K562 (cell line): ENCODE data around the gene SCTR.

Experiments used
- CEBPG ChIP-seq, 3 experiments: fragments of 200-800 bp in 1 of 3; sonication (Bioruptor generic) in 1 of 3; sonication (generic) in 1 of 3; formaldehyde crosslinking in 1 of 3; IDR thresholded peaks in 2 of 3; conservative IDR thresholded peaks in 1 of 3; 2 replicates each; pipeline versions ENCODE4 v1.6.1 to v1.8.0; 2016 to 2022; ENCODE audit warnings: missing compliant biosample characterization in 2 of 3, missing genetic modification characterization in 2 of 3, mild to moderate bottlenecking in 1 of 3, missing genetic modification reagents in 1 of 3
- SAFB ChIP-seq: fragments of 200-400 bp; formaldehyde crosslinking; IDR thresholded peaks from 2 replicates; pipeline ENCODE4 v1.6.1; 2017; ENCODE audit warnings: low read depth, low read length, borderline replicate concordance
- SIN3A ChIP-seq, 2 experiments: fragments of 150-350 bp in 1 of 2; IDR thresholded peaks; 2 replicates each; pipeline ENCODE4 v1.6.1; 2011 to 2016; ENCODE audit warnings: borderline replicate concordance in 2 of 2, low read depth in 2 of 2, low read length in 2 of 2, mild to moderate bottlenecking in 2 of 2, moderate library complexity in 2 of 2; ENCODE audit not compliant: control insufficient read depth in 1 of 2
- ZNF274 ChIP-seq: IDR thresholded peaks from 2 replicates; pipeline ENCODE4 v1.6.1; 2011; ENCODE audit warnings: low read depth, mild to moderate bottlenecking, low read length, moderate library complexity, borderline replicate concordance
- ZNF431 ChIP-seq: sonication (generic); formaldehyde crosslinking; IDR thresholded peaks from 2 replicates; pipeline ENCODE4 v1.8.0; 2022; ENCODE audit warnings: mild to moderate bottlenecking, missing genetic modification reagents
- ZNF830 ChIP-seq: fragments of 250-450 bp; sonication (Bioruptor Pico); IDR thresholded peaks from 2 replicates; pipeline ENCODE4 v1.5.0; 2021; ENCODE audit warnings: mild to moderate bottlenecking
- TF ChIP-seq, protein P1 (sequence below), 3 experiments: IDR thresholded peaks in 2 of 3; conservative IDR thresholded peaks in 1 of 3; 2 replicates each; pipeline ENCODE4 v1.5.1; 2011 to 2012; ENCODE audit warnings: low read length in 3 of 3, mild to moderate bottlenecking in 3 of 3, control low read depth in 2 of 3, improper control_type of control experiment in 1 of 3, inconsistent platforms in 1 of 3, low read depth in 1 of 3, mixed read lengths in 1 of 3, moderate library complexity in 1 of 3; ENCODE audit not compliant: insufficient read depth in 2 of 3

DNA sequence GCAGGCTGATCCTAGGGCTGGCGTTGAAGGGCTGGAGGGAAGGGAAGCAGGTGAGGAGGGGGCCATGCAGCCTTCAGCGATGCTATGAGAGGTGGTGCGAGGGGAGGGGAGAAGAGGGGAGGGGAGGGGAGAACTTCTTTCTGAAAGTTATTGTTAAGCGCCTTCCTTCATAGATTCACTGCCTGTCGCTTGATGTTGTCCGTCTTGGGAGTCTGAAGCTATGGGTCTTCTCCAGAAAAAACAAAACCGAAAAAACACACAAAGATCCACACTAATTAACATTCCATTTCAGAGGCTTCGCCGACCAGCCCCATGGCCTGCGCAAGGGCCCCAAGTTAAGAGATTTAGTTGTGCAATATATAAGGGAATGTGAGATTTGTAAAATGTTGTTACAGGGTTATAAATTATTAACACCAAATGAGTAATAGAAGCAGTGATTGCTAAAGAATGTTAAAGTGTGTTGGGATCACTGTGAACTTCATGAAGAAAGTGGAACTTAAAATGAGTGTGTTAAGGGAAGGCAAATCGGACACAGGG, 20.7 kb upstream of the SCTR start:
- TF ChIP-seq ZNF431 (CRISPR knock-in tag) = no peak
- TF ChIP-seq ZNF830 (CRISPR knock-in tag) = no peak
- no peak for TF ChIP-seq SIN3A (IDR thresholded peaks at IDR 0.05; ENCODE audit: borderline replicate concordance in 2 of 2, control insufficient read depth in 1 of 2, low read depth in 2 of 2, low read length in 2 of 2)
- TF ChIP-seq CEBPG (CRISPR knock-in tag; IDR thresholded peaks at IDR 0.05) = no peak
- 0 out of 4 replicates have a peak, but pooled peaks of 1 of the 2 experiments have one; percentile 14 for TF ChIP-seq CEBPG (tag; conservative IDR thresholded peaks at IDR 0.05 in 1 of 2, IDR thresholded peaks at IDR 0.05 in 1 of 2)
- TF ChIP-seq, protein P1, sequence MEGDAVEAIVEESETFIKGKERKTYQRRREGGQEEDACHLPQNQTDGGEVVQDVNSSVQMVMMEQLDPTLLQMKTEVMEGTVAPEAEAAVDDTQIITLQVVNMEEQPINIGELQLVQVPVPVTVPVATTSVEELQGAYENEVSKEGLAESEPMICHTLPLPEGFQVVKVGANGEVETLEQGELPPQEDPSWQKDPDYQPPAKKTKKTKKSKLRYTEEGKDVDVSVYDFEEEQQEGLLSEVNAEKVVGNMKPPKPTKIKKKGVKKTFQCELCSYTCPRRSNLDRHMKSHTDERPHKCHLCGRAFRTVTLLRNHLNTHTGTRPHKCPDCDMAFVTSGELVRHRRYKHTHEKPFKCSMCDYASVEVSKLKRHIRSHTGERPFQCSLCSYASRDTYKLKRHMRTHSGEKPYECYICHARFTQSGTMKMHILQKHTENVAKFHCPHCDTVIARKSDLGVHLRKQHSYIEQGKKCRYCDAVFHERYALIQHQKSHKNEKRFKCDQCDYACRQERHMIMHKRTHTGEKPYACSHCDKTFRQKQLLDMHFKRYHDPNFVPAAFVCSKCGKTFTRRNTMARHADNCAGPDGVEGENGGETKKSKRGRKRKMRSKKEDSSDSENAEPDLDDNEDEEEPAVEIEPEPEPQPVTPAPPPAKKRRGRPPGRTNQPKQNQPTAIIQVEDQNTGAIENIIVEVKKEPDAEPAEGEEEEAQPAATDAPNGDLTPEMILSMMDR (IDR thresholded peaks at IDR 0.05 in 2 of 3, conservative IDR thresholded peaks at IDR 0.05 in 1 of 3; ENCODE audit: insufficient read depth in 2 of 3, low read depth in 1 of 3, low read length in 3 of 3) = no peak
- TF ChIP-seq SAFB = no peak
- no peak for TF ChIP-seq ZNF274
